ENCODE data around the gene TMEM187.

TMEM187 gene

GRCh38 chrX:153934762-153935325 is 37.7 kb upstream of the TMEM187 start, which contains the start of gene NAA10:
Gene NAA10, minus strand, starts transcription at chrX:153935037. Its CDS starts 133 bp downstream, at chrX:153934904.
- DNase-seq (ENCODE audit: low read depth in 1 of 2, low spot score in 1 of 2), result peak in 1 of 2 donors; percentile 52

GRCh38 chrX:153935326-153935851 is 37.2 kb upstream of the TMEM187 start:
- DNase-seq (ENCODE audit: low read depth in 1 of 2, low spot score in 1 of 2), result no peak

- DNase-seq (ENCODE audit: low read depth in 1 of 2, low spot score in 1 of 2), result no peak
Measured at GRCh38 chrX:153937056-153937455, 35.5 kb upstream of the TMEM187 start.

- DNase-seq (ENCODE audit: low read depth in 1 of 2, low spot score in 1 of 2), result no peak
Measured at GRCh38 chrX:153938226-153938786, 34.2 kb upstream of the TMEM187 start.

- DNase-seq (ENCODE audit: low read depth in 1 of 2, low spot score in 1 of 2), result no peak
Measured at GRCh38 chrX:153939573-153939972, 33.0 kb upstream of the TMEM187 start.

- DNase-seq (ENCODE audit: low read depth in 1 of 2, low spot score in 1 of 2), result no peak
Measured at GRCh38 chrX:153941336-153942252, 31.0 kb upstream of the TMEM187 start.

GRCh38 chrX:153944140-153944799 is 28.3 kb upstream of the TMEM187 start, which contains the start of gene RENBP:
Gene RENBP, minus strand, starts transcription at chrX:153944643. Its CDS starts 33 bp downstream, at chrX:153944610.
- DNase-seq (ENCODE audit: low read depth in 1 of 2, low spot score in 1 of 2), result no peak

GRCh38 chrX:153944800-153945150 is 27.8 kb upstream of the TMEM187 start:
- DNase-seq (ENCODE audit: low read depth in 1 of 2, low spot score in 1 of 2), result no peak

- no peak for DNase-seq (ENCODE audit: low read depth in 1 of 2, low spot score in 1 of 2)
Measured at GRCh38 chrX:153945956-153946943, 26.3 kb upstream of the TMEM187 start.

GRCh38 chrX:153947009-153947769 is 25.4 kb upstream of the TMEM187 start:
- peak; percentile 42 to 62 for DNase-seq (ENCODE audit: low read depth in 1 of 2, low spot score in 1 of 2)

- DNase-seq (ENCODE audit: low read depth in 1 of 2, low spot score in 1 of 2), result no peak
Measured at GRCh38 chrX:153948002-153948466, 24.5 kb upstream of the TMEM187 start.

GRCh38 chrX:153948847-153949805 is 23.4 kb upstream of the TMEM187 start:
- no peak for DNase-seq (ENCODE audit: low read depth in 1 of 2, low spot score in 1 of 2)

GRCh38 chrX:153950127-153950526 is 22.4 kb upstream of the TMEM187 start:
- DNase-seq (ENCODE audit: low read depth in 1 of 2, low spot score in 1 of 2), result no peak

GRCh38 chrX:153951683-153952372 is 20.7 kb upstream of the TMEM187 start:
- no peak for DNase-seq (ENCODE audit: low read depth in 1 of 2, low spot score in 1 of 2)

GRCh38 chrX:153952373-153953026 is 20.1 kb upstream of the TMEM187 start:
- DNase-seq (ENCODE audit: low read depth in 1 of 2, low spot score in 1 of 2), result no peak

- DNase-seq (ENCODE audit: low read depth in 1 of 2, low spot score in 1 of 2), result peak; percentile 63 to 66
Measured at GRCh38 chrX:153953342-153953830, 19.2 kb upstream of the TMEM187 start.
